Measurements from ENCODE around the gene MINDY4.

MINDY4 gene

GRCh38 chr7:30840141-30841024 lies 69.2 kb downstream of the MINDY4 start:
- no peak for TF ChIP-seq CTCF (IDR thresholded peaks at IDR 0.05; ENCODE audit: low read depth, low read length)
- DNase-seq (ENCODE audit: low read depth in 2 of 2): peak in 1 of 2 donors; percentile 23

GRCh38 chr7:30841025-30841735 lies 70.0 kb downstream of the MINDY4 start:
- no peak overlapping the region for H3K4me3 ChIP-seq (replicated peaks in 1 of 2; ENCODE audit: low read depth in 2 of 2, low read length in 2 of 2)
- TF ChIP-seq CTCF (IDR thresholded peaks at IDR 0.05; ENCODE audit: low read depth, low read length): no peak
- DNase-seq (ENCODE audit: low read depth in 2 of 2): peak in 1 of 2 donors; percentile 67

More at GRCh38 chr7:30840141-30841024, 69.2 kb downstream of the MINDY4 start:
- H3K4me3 ChIP-seq (replicated peaks in 1 of 2; ENCODE audit: low read depth in 2 of 2, low read length in 2 of 2): no peak overlapping the region

GRCh38 chr7:30841801-30842541 lies 70.8 kb downstream of the MINDY4 start:
- no peak for DNase-seq (ENCODE audit: low read depth in 2 of 2)
- no peak overlapping the region for H3K4me3 ChIP-seq (replicated peaks in 1 of 2; ENCODE audit: low read depth in 2 of 2, low read length in 2 of 2)
- no peak for TF ChIP-seq CTCF (IDR thresholded peaks at IDR 0.05; ENCODE audit: low read depth, low read length)

- H3K4me3 ChIP-seq (replicated peaks in 1 of 2; ENCODE audit: low read depth in 2 of 2, low read length in 2 of 2): no peak overlapping the region
- peak in 1 of 2 donors; percentile 57 for DNase-seq (ENCODE audit: low read depth in 2 of 2)
- TF ChIP-seq CTCF (IDR thresholded peaks at IDR 0.05; ENCODE audit: low read depth, low read length): no peak
Observed at GRCh38 chr7:30842542-30843451, 71.6 kb downstream of the MINDY4 start.

GRCh38 chr7:30843741-30844482 lies 72.7 kb downstream of the MINDY4 start:
- no peak overlapping the region for H3K4me3 ChIP-seq (replicated peaks in 1 of 2; ENCODE audit: low read depth in 2 of 2, low read length in 2 of 2)
- no peak for DNase-seq (ENCODE audit: low read depth in 2 of 2)
- no peak for TF ChIP-seq CTCF (IDR thresholded peaks at IDR 0.05; ENCODE audit: low read depth, low read length)

Measured in cardiac fibroblast (primary cell).